PC-3 (cell line): ENCODE data around the gene KIF5C. TPM values are rescaled to one million over a fixed set of nuclear protein-coding genes. Genes with fewer than 3 reads are reported as not detected.

Source experiments
- ATAC-seq: fragments of 200-7000 bp; cut with Tn5 transposase; 2 replicates; pipeline ENCODE4 v1.9.1; 2020; ENCODE audit warnings: mild to moderate bottlenecking, moderate library complexity
- BruUV-seq: library from RNA; stranded (reverse); fragments of 400-500 nt; replicated peaks from 2 replicates; lab custom pipeline; 2021; lab: Mats Ljungman, UMichigan
- CTCF ChIA-PET: fragments of 300-600 bp; sonication (Branson Sonifier 250); formaldehyde crosslinking; loops from one replicate; lab custom pipeline; 2022; ENCODE audit warnings: antibody characterized with exemption; lab: Charles Lee
- POLR2A ChIA-PET: fragments of 300-600 bp; sonication (Branson Sonifier 250); formaldehyde crosslinking; loops from one replicate; lab custom pipeline; 2022; ENCODE audit warnings: antibody characterized with exemption; ENCODE audit not compliant: unreplicated experiment; lab: Charles Lee
- DNase-seq: peaks from one replicate; pipeline ENCODE4 v3.0.0-alpha.2; 2015
- H2AFZ ChIP-seq: fragments of 300-600 bp; sonication (generic); 2 replicates; pipeline ENCODE4 v1.6.0; 2016; ENCODE audit warnings: antibody characterized with exemption, low read length
- H3F3A ChIP-seq: fragments of 300-600 bp; sonication (generic); one replicate; pipeline ENCODE4 v1.6.0; 2017; ENCODE audit warnings: antibody characterized with exemption, low read length, control low read depth, mild to moderate bottlenecking; ENCODE audit not compliant: unreplicated experiment
- H3K27ac ChIP-seq: fragments of 300-600 bp; sonication (generic); 2 replicates; pipeline ENCODE4 v1.5.1; 2016; ENCODE audit warnings: mild to moderate bottlenecking, low read length
- H3K27me3 ChIP-seq: fragments of 300-600 bp; sonication (generic); 2 replicates; pipeline ENCODE4 v1.6.1; 2016; ENCODE audit warnings: low read length, mixed read lengths
- H3K36me3 ChIP-seq: fragments of 300-600 bp; sonication (generic); 2 replicates; pipeline ENCODE4 v1.6.1; 2016; ENCODE audit warnings: low read depth, mixed run types, low read length, mixed read lengths
- H3K4me1 ChIP-seq: fragments of 300-600 bp; sonication (generic); 2 replicates; pipeline ENCODE4 v1.5.1; 2016; ENCODE audit warnings: low read length; ENCODE audit not compliant: insufficient read depth
- H3K4me2 ChIP-seq: fragments of 300-600 bp; sonication (generic); 2 replicates; pipeline ENCODE4 v1.6.0; 2016; ENCODE audit warnings: low read length
- H3K4me3 ChIP-seq: fragments of 300-600 bp; sonication (generic); 2 replicates; pipeline ENCODE4 v1.5.1; 2016; ENCODE audit warnings: mild to moderate bottlenecking, low read length, mixed read lengths
- H3K79me2 ChIP-seq: fragments of 300-600 bp; sonication (generic); 2 replicates; pipeline ENCODE4 v1.6.1; 2017; ENCODE audit warnings: low read length, mixed read lengths
- H3K9ac ChIP-seq: fragments of 300-600 bp; sonication (generic); 2 replicates; pipeline ENCODE4 v1.6.0; 2016; ENCODE audit warnings: mild to moderate bottlenecking, low read length
- H3K9me2 ChIP-seq: fragments of 300-600 bp; sonication (generic); replicated peaks from 2 replicates; pipeline ENCODE4 v1.6.1; 2016; ENCODE audit warnings: mixed run types, low read length, mixed read lengths
- H3K9me3 ChIP-seq: fragments of 300-600 bp; sonication (generic); 2 replicates; pipeline ENCODE4 v1.6.1; 2016; ENCODE audit warnings: low read length, mixed read lengths
- H4K20me1 ChIP-seq: fragments of 300-600 bp; sonication (generic); 2 replicates; pipeline ENCODE4 v1.6.1; 2016; ENCODE audit warnings: low read length, mixed read lengths
- EZH2 ChIP-seq: fragments of 300-600 bp; sonication (generic); IDR thresholded peaks from one replicate; pipeline ENCODE4 v1.6.1; 2017; ENCODE audit warnings: antibody characterized with exemption, mild to moderate bottlenecking, low read length; ENCODE audit not compliant: unreplicated experiment
- EZH2phosphoT487 ChIP-seq: fragments of 300-600 bp; sonication (generic); IDR thresholded peaks from 2 replicates; pipeline ENCODE4 v1.6.1; 2018; ENCODE audit warnings: mild to moderate bottlenecking, antibody characterized with exemption, low read length, borderline replicate concordance
- intact Hi-C: fragments of 100-400 bp; cut with micrococcal nuclease; formaldehyde crosslinking; loops from 2 replicates; pipeline ENCODE4 v1.9.0; 2023
- total RNA-seq: library from RNA; depleted of rRNA; stranded (reverse); fragments of >200 nt; gene quantifications from 2 replicates; pipeline ENCODE4 v1.2.3, GENCODE V29; 2014
- TF ChIP-seq, protein P1 (sequence below): fragments of 300-600 bp; sonication (generic); conservative IDR thresholded peaks from 2 replicates; pipeline ENCODE4 v1.5.1; 2017; ENCODE audit warnings: antibody characterized with exemption, low read depth, mild to moderate bottlenecking, low read length

Gene KIF5C
- total RNA-seq, 1 experiment from 2014 or later, result 4.0 TPM

DNA sequence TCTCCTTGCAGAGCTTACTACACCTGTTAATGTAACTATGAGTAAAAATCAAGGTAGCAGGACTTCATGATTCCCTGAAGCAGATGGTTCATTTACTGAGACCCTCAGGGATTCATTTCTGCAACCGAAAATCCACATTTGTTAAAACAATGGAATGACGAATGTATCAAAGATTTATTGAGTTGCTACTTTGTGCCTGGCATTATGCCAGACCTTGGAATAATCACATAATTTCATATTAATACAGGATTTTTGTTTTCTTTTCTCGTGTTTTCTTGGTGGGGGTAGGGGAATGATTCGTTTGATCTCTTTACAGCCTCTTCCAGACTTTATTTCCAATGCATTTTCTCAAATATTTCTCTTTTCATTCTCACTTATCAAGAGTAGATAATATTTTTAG is 8.9 kb upstream of the KIF5C start:
- Histone ChIP-seq H3F3A (no peaks in the 10 kb centered on the region), H3K9me2 (0 out of 2 replicates have a peak, but pooled peaks cover 3% of the 10 kb centered on the region), H3K9ac (no peak overlapping the region), H4K20me1 (no peaks in the 10 kb centered on the region), H3K4me1 (peaks cover 10% of the 10 kb centered on the region), H3K79me2 (no peaks in the 10 kb centered on the region), H3K9me3 (no peaks in the 10 kb centered on the region), H3K4me3 (no peak overlapping the region), H3K36me3 (no peaks in the 10 kb centered on the region), H3K27ac (no peak overlapping the region), H3K4me2 (no peak overlapping the region), H2AFZ (no peak overlapping the region), H3K27me3 (no peaks in the 10 kb centered on the region)
- TF ChIP-seq, protein P1, sequence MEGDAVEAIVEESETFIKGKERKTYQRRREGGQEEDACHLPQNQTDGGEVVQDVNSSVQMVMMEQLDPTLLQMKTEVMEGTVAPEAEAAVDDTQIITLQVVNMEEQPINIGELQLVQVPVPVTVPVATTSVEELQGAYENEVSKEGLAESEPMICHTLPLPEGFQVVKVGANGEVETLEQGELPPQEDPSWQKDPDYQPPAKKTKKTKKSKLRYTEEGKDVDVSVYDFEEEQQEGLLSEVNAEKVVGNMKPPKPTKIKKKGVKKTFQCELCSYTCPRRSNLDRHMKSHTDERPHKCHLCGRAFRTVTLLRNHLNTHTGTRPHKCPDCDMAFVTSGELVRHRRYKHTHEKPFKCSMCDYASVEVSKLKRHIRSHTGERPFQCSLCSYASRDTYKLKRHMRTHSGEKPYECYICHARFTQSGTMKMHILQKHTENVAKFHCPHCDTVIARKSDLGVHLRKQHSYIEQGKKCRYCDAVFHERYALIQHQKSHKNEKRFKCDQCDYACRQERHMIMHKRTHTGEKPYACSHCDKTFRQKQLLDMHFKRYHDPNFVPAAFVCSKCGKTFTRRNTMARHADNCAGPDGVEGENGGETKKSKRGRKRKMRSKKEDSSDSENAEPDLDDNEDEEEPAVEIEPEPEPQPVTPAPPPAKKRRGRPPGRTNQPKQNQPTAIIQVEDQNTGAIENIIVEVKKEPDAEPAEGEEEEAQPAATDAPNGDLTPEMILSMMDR, result no peak
- no peak for TF ChIP-seq EZH2phosphoT487
- TF ChIP-seq EZH2, result no peak
- ChIA-PET POLR2A (no interaction called here), CTCF (no interaction called here)
- ATAC-seq, result no peak
- DNase-seq, result no peak
- intact Hi-C loops, result no loop called here
- no TSS peak for BruUV-seq

DNA sequence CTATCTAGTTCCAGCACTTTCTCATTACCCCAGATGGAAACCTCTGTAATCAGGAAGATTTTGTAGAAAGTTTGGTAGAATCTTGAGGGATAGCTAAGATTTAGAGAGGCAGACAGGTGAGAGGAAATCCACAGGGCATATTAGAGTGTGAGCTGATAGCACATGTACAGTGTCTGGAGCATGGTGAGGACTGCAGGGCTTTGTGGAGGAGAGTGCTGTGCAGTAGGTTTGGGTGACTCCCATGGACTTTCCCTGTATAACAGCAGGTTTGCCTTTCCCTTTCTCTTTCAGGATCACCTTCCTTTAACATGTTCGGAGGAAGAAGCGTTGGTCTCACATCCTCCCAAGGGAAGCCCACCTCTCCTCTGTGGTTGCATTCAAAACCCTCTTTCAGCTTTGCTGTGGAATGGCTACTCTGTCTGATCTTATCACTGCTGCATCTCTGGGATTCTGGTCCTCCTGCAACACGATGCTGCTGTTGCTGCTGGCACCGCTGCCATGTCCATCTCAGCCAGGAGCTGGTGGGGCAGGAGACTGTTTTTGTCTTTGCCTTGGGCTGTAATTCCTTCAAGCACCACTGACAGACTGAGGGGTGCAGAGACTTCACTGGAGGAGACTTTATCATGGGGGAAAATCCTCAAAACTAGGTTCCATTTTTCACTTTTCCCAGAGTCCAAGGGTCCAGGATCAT is 7.8 kb upstream of the KIF5C start:
- no TSS peak for BruUV-seq
- no peak; the same call in 1 of the 2 replicates for ATAC-seq
- CTCF ChIA-PET, result no interaction called here

More for the DNA sequence above, 7.8 kb upstream of the KIF5C start:
- H3K9me3 ChIP-seq, result no peaks in the 10 kb centered on the region
- H3K79me2 ChIP-seq, result no peaks in the 10 kb centered on the region
- DNase-seq, result no peak
- no peak overlapping the region for H3K27ac ChIP-seq
- no peaks in the 10 kb centered on the region for H4K20me1 ChIP-seq
- H3K4me2 ChIP-seq, result no peak overlapping the region
- no peaks in the 10 kb centered on the region for H3F3A ChIP-seq
- H3K9ac ChIP-seq, result no peak overlapping the region
- H2AFZ ChIP-seq, result no peak overlapping the region
- peaks cover 10% of the 10 kb centered on the region for H3K4me1 ChIP-seq
- TF ChIP-seq EZH2phosphoT487 (no peak), EZH2 (no peak)
- TF ChIP-seq, protein P1, result no peak
- POLR2A ChIA-PET, result no interaction called here
- intact Hi-C loops, result no loop called here
- H3K9me2 ChIP-seq, result 0 out of 2 replicates have a peak, but pooled peaks cover 3% of the 10 kb centered on the region
- no peaks in the 10 kb centered on the region for H3K27me3 ChIP-seq
- H3K4me3 ChIP-seq, result no peak overlapping the region
- H3K36me3 ChIP-seq, result no peaks in the 10 kb centered on the region
